Thyroid gland (tissue), 4 donors: Measurements from ENCODE around the gene DHX58. TPM values are rescaled to one million over a fixed set of nuclear protein-coding genes. Genes with fewer than 3 reads are reported as not detected.

Experiments
- DNase-seq, 2 donors: peaks; one replicate each; pipeline ENCODE4 v3.0.0-alpha.2; 2019
- H3K27ac ChIP-seq, 3 donors: fragments of 200-600 bp; sonication (generic); 1 replicate in 2 of 3; 2 replicates in 1 of 3; pipeline ENCODE4 v1.5.1; 2016 to 2019; ENCODE audit warnings: mild to moderate bottlenecking in 1 of 3, moderate library complexity in 1 of 3
- H3K27me3 ChIP-seq: fragments of 200-600 bp; sonication (generic); one replicate; pipeline ENCODE4 v1.5.1; 2019
- H3K36me3 ChIP-seq, 2 donors: fragments of 200-600 bp; sonication (generic); one replicate each; pipeline ENCODE4 v1.5.1; 2016 to 2019
- H3K4me1 ChIP-seq, 2 donors: fragments of 200-600 bp; sonication (generic); one replicate each; pipeline ENCODE4 v1.5.1; 2017 to 2019
- H3K4me3 ChIP-seq, 3 donors: fragments of 200-600 bp; sonication (generic); replicated peaks in 1 of 3; 1 replicate in 2 of 3; 2 replicates in 1 of 3; pipeline ENCODE4 v1.5.1; 2016; ENCODE audit warnings: mild to moderate bottlenecking in 1 of 3
- H3K9me3 ChIP-seq: fragments of 200-600 bp; sonication (generic); one replicate; pipeline ENCODE4 v1.5.1; 2017
- CTCF ChIP-seq, 6 experiments: fragments of 200-600 bp in 3 of 6; fragments of 450-650 bp in 3 of 6; sonication (generic) in 3 of 6; IDR thresholded peaks; one replicate each; pipeline ENCODE4 v1.5.1; 2016 to 2019; ENCODE audit warnings: antibody characterized with exemption in 6 of 6, mild to moderate bottlenecking in 2 of 6, inconsistent platforms in 1 of 6, moderate library complexity in 1 of 6
- POLR2A ChIP-seq, 2 donors: fragments of 450-650 bp; IDR thresholded peaks; one replicate each; pipeline ENCODE4 v1.6.1; 2017; ENCODE audit warnings: antibody characterized with exemption in 2 of 2, mild to moderate bottlenecking in 2 of 2, moderate library complexity in 1 of 2
- WGBS, 2 donors: methylation state at CpG; one replicate each; pipeline ENCODE4 v1.1.5; 2017; 5-methylcytosine and 5-hydroxymethylcytosine counted together
- intact Hi-C: fragments of 100-400 bp; cut with DNase I; formaldehyde crosslinking; loops from one replicate; pipeline ENCODE4 v1.15.1; 2023
- total RNA-seq, 4 donors: library from RNA; depleted of rRNA; stranded (reverse); fragments of >200 nt; gene quantifications; one replicate each; pipeline ENCODE4 v1.2.3, GENCODE V29; 2016

The DHX58 gene
- total RNA-seq, 4 donors from 2014 or later: 6.4 to 12.9 (median 9.7) TPM

DNA sequence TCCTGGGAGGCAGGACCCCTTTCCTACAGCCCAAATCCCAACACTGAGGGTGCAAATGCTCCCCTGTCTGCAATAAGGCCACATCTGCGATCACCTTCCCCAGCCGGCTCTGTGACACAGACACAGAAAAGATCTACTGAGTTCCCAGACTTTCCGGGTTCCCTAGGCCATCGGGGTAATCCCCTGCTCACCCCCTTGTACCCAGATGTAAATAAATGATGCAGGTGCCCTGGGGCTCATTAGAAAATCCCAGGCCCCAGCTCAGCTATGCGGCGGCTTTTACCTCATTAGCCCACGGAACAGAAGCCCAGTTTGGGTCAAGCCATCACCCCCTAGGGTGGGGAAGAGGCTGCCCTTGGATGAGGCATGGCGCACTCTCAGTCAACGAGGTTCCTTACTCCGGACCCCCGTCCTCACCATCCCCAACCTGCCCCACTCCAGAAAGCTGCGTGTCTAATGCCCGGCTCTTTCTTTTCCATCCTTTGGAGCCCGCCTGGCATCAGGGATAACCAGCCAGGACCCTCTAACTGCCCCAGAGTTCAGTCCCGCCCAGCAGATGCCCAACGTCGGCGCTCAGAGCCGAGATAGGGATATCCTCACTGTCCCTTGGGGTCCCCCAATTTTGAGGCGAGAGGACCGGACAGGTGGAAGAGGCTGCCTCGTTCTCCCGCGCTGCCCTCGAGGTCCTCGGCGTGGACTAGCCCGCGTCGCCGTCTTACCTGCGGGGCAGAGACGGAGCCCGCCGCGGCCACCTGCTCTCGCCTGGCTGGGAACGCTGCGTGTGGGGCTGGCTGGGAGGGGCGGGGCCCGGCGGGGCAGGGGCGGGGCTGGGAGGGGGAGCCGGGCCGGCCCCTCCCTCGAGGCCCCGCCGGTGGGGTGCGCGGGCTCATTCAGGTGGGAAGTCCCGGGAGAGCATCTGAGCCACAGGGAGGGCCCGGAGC is 14.6 kb downstream of the DHX58 start, which contains the start of gene ZNF385C:
Gene ZNF385C, minus strand, starts transcription at position 783 of the 941 bp plus-strand sequence. CDS start 35,417 bp downstream, outside the sequence.
- Histone ChIP-seq H3K4me1 (peaks cover 6 to 8% of the 10 kb centered on the region in 2 donors), H3K36me3 (no peaks in the 10 kb centered on the region), H3K9me3 (no peaks in the 10 kb centered on the region), H3K27me3 (peaks cover 9% of the 10 kb centered on the region), H3K4me3 (peak within 1 kb of the TSS in 1 of 3 donors; percentile 11), H3K27ac (no peak within 1 kb of the TSS)
- intact Hi-C loops: no loop called here
- no peak for TF ChIP-seq CTCF (IDR thresholded peaks at IDR 0.05)
- no peak for TF ChIP-seq POLR2A (IDR thresholded peaks at IDR 0.05)
- DNase-seq: peak in 1 of 2 donors; percentile 27
- WGBS, 2 donors: 20 to 22% methylated on average over 19 to 20 of the region's 52 CpGs

GRCh38 chr17:42096360-42097111 is 16.0 kb downstream of the DHX58 start:
- no peak for DNase-seq
- H3K27me3 ChIP-seq: peaks cover 9% of the 10 kb centered on the region
- peaks cover 6 to 8% of the 10 kb centered on the region in 2 donors for H3K4me1 ChIP-seq
- intact Hi-C loops: no loop called here
- H3K4me3 ChIP-seq: no peak overlapping the region
- WGBS, 2 donors: 62 to 67% methylated on average over 7 of the region's 8 CpGs
- H3K9me3 ChIP-seq: no peaks in the 10 kb centered on the region
- TF ChIP-seq CTCF (IDR thresholded peaks at IDR 0.05) (no peak), POLR2A (IDR thresholded peaks at IDR 0.05) (no peak)
- H3K36me3 ChIP-seq: no peaks in the 10 kb centered on the region
- no peak overlapping the region for H3K27ac ChIP-seq

DNA sequence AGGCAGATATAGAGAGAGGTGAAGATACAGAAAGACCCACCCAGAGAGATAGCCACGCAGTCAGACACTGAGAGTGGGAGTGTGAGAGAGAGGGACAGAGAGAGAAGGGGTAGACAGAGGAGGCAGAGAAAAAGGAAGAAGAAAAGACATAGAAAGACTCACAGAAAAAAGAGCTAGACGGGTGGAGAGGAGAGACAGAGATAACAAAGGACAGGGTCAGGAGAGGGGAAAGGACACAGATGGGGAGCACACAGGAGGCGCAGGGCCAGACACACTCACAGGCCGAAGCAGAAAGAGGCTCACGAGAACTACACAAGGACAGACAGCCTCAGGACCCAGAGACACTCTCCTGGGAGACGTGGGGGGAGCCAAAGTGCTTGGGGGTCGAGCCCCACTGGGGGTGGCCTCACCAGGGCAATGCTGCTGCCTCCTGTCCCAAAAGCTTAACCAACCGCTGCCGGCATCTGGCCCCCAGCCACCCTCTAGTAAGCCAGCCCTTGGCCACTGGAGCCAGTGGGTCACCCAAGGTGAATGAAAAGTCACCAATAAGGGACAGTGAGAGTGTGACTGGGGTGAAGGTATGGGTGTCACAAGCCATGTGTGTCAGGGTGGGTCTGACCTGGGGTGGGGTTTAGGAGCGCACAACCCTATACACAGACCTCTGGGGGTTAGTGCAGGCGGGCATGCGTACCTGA is 18.0 kb downstream of the DHX58 start:
- no peak overlapping the region for H3K27ac ChIP-seq
- H3K27me3 ChIP-seq: peaks cover 9% of the 10 kb centered on the region
- TF ChIP-seq CTCF (IDR thresholded peaks at IDR 0.05) (no peak), POLR2A (IDR thresholded peaks at IDR 0.05) (no peak)
- intact Hi-C loops: no loop called here
- no peak for DNase-seq
- no peaks in the 10 kb centered on the region for H3K36me3 ChIP-seq
- H3K4me3 ChIP-seq: no peak overlapping the region
- no peaks in the 10 kb centered on the region for H3K9me3 ChIP-seq
- WGBS, 2 donors: 82 to 89% methylated on average over 12 of the region's 12 CpGs
- peaks cover 6 to 8% of the 10 kb centered on the region in 2 donors for H3K4me1 ChIP-seq

DNA sequence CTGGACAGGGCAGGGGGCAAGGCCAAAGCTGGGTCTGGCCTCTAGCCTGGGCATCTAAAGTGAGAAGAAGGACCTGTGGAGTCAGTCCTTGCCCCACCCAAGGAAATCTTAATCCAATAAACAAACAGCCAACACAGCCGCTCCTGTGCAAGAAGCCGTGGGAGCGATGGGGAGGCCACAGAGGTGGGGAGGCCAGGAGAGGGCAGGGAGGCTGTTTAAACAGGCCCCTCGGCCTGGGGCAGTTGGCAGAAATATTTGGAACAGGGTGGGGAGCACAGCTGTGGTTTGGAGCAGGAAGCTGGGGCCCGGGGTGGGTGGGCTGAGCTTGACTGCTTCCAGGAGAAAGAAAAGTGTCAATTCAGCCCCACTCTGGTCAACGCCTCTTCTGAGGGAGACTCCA is 19.6 kb downstream of the DHX58 start:
- WGBS, 2 donors: 65 to 75% methylated on average over 5 to 6 of the region's 6 CpGs
- intact Hi-C loops: no loop called here
- peaks cover under 1 to 2% of the 10 kb centered on the region in 2 donors for H3K4me1 ChIP-seq
- no peaks in the 10 kb centered on the region for H3K36me3 ChIP-seq
- H3K9me3 ChIP-seq: no peaks in the 10 kb centered on the region
- no peak for DNase-seq
- no peak overlapping the region for H3K4me3 ChIP-seq
- no peak overlapping the region for H3K27ac ChIP-seq
- peaks cover 7% of the 10 kb centered on the region for H3K27me3 ChIP-seq
- TF ChIP-seq POLR2A (IDR thresholded peaks at IDR 0.05) (no peak), CTCF (IDR thresholded peaks at IDR 0.05) (no peak)
